HEK293 (cell line): ENCODE measurements around the gene BMP10.

Source experiments
- CTCF ChIA-PET: fragments of 350-600 bp; formaldehyde crosslinking; extraction: SDS; loops from one replicate; lab custom pipeline; 2021; ENCODE audit warnings: antibody characterized with exemption; lab: Yijun Ruan, JAX
- POLR2A ChIA-PET: fragments of 300-600 bp; formaldehyde crosslinking; extraction: SDS; loops from one replicate; lab custom pipeline; 2020; ENCODE audit warnings: antibody characterized with exemption, inconsistent platforms; lab: Yijun Ruan, JAX
- H3K27ac ChIP-seq: fragments of 200-500 bp; sonication (Bioruptor generic); 2 replicates; pipeline ENCODE4 v1.5.1; 2014; ENCODE audit warnings: low read depth, low read length, control low read depth, inconsistent platforms; ENCODE audit errors: extremely low read depth
- H3K36me3 ChIP-seq, 2 experiments: fragments of 200-500 bp in 1 of 2; sonication (Bioruptor generic) in 1 of 2; 1 replicate in 1 of 2; 2 replicates in 1 of 2; pipeline ENCODE4 v1.5.1; 2014 to 2017; ENCODE audit warnings: inconsistent platforms in 2 of 2, low read length in 2 of 2; ENCODE audit not compliant: control insufficient read depth in 2 of 2, insufficient read depth in 1 of 2
- H3K4me1 ChIP-seq: fragments of 200-500 bp; sonication (Bioruptor generic); 2 replicates; pipeline ENCODE4 v1.5.1; 2014; ENCODE audit warnings: mild to moderate bottlenecking, low read length, inconsistent platforms; ENCODE audit not compliant: control insufficient read depth, insufficient read depth
- H3K4me3 ChIP-seq: 2 replicates; pipeline ENCODE4 v1.5.1; 2011; ENCODE audit warnings: low read depth, mild to moderate bottlenecking, control low read depth, low read length, moderate library complexity
- H3K9me3 ChIP-seq: fragments of 200-500 bp; sonication (Bioruptor generic); 2 replicates; pipeline ENCODE4 v1.5.1; 2014; ENCODE audit warnings: low read depth, low read length, inconsistent platforms; ENCODE audit not compliant: control insufficient read depth, insufficient read depth
- GLI4 ChIP-seq: fragments of 450-650 bp; formaldehyde crosslinking; IDR thresholded peaks from 2 replicates; pipeline ENCODE4 v1.5.1; 2016; ENCODE audit warnings: missing biosample characterization, missing genetic modification characterization
- HOXA7 ChIP-seq: sonication (generic); formaldehyde crosslinking; IDR thresholded peaks from 2 replicates; pipeline ENCODE4 v1.8.1; 2022; ENCODE audit warnings: missing genetic modification reagents, borderline replicate concordance
- MYNN ChIP-seq: fragments of 450-650 bp; formaldehyde crosslinking; IDR thresholded peaks from 2 replicates; pipeline ENCODE4 v1.5.1; 2016; ENCODE audit warnings: missing biosample characterization, missing genetic modification characterization, borderline replicate concordance
- SP3 ChIP-seq: fragments of 450-650 bp; formaldehyde crosslinking; IDR thresholded peaks from 2 replicates; pipeline ENCODE4 v1.5.1; 2016; ENCODE audit warnings: missing biosample characterization, missing genetic modification characterization
- TCF7L2 ChIP-seq: IDR thresholded peaks from 2 replicates; pipeline ENCODE4 v1.6.1; 2011; ENCODE audit warnings: low read depth, mild to moderate bottlenecking, inconsistent platforms, low read length, moderate library complexity, borderline replicate concordance
- TRIM28 ChIP-seq: IDR thresholded peaks from 2 replicates; pipeline ENCODE4 v1.6.1; 2011; ENCODE audit warnings: low read length, control low read depth, borderline replicate concordance
- ZBTB1 ChIP-seq: fragments of 450-650 bp; formaldehyde crosslinking; IDR thresholded peaks from 2 replicates; pipeline ENCODE4 v1.5.1; 2016; ENCODE audit warnings: missing biosample characterization, missing genetic modification characterization
- ZBTB21 ChIP-seq: fragments of 450-650 bp; formaldehyde crosslinking; IDR thresholded peaks from 2 replicates; pipeline ENCODE4 v1.5.1; 2017; ENCODE audit warnings: missing biosample characterization, missing genetic modification characterization
- ZNF155 ChIP-seq: fragments of 450-650 bp; formaldehyde crosslinking; IDR thresholded peaks from 2 replicates; pipeline ENCODE4 v1.5.1; 2016; ENCODE audit warnings: missing biosample characterization, missing genetic modification characterization
- ZNF16 ChIP-seq: fragments of 450-650 bp; formaldehyde crosslinking; IDR thresholded peaks from 2 replicates; pipeline ENCODE4 v1.5.1; 2016; ENCODE audit warnings: low read depth, missing biosample characterization, missing genetic modification characterization
- ZNF2 ChIP-seq: fragments of 450-650 bp; formaldehyde crosslinking; IDR thresholded peaks from 2 replicates; pipeline ENCODE4 v1.5.1; 2016; ENCODE audit warnings: missing biosample characterization, missing genetic modification characterization
- ZNF223 ChIP-seq: fragments of 450-650 bp; formaldehyde crosslinking; IDR thresholded peaks from 2 replicates; pipeline ENCODE4 v1.5.1; 2016; ENCODE audit warnings: missing biosample characterization, missing genetic modification characterization
- ZNF239 ChIP-seq: fragments of 450-650 bp; formaldehyde crosslinking; IDR thresholded peaks from 2 replicates; pipeline ENCODE4 v1.5.1; 2016; ENCODE audit warnings: missing biosample characterization, missing genetic modification characterization
- ZNF302 ChIP-seq: fragments of 450-650 bp; formaldehyde crosslinking; IDR thresholded peaks from 2 replicates; pipeline ENCODE4 v1.5.1; 2016; ENCODE audit warnings: missing biosample characterization, missing genetic modification characterization, low read depth
- ZNF335 ChIP-seq: fragments of 450-650 bp; formaldehyde crosslinking; conservative IDR thresholded peaks from 2 replicates; pipeline ENCODE4 v1.5.1; 2016; ENCODE audit warnings: missing biosample characterization, missing genetic modification characterization
- ZNF341 ChIP-seq: fragments of 450-650 bp; formaldehyde crosslinking; IDR thresholded peaks from 2 replicates; pipeline ENCODE4; 2016; ENCODE audit warnings: low read depth, missing biosample characterization, missing genetic modification characterization
- ZNF350 ChIP-seq: fragments of 450-650 bp; formaldehyde crosslinking; IDR thresholded peaks from 2 replicates; pipeline ENCODE4 v1.5.0; 2017; ENCODE audit warnings: missing biosample characterization, mild to moderate bottlenecking, missing genetic modification characterization
- ZNF394 ChIP-seq: fragments of 450-650 bp; formaldehyde crosslinking; IDR thresholded peaks from 2 replicates; pipeline ENCODE4 v1.5.1; 2016; ENCODE audit warnings: missing biosample characterization, missing genetic modification characterization, mild to moderate bottlenecking, moderate library complexity, borderline replicate concordance
- ZNF404 ChIP-seq: fragments of 450-650 bp; formaldehyde crosslinking; IDR thresholded peaks from 2 replicates; pipeline ENCODE4 v1.5.1; 2017; ENCODE audit warnings: missing biosample characterization, missing genetic modification characterization
- ZNF48 ChIP-seq: fragments of 450-650 bp; formaldehyde crosslinking; IDR thresholded peaks from 2 replicates; pipeline ENCODE4 v1.5.1; 2016; ENCODE audit warnings: missing biosample characterization, missing genetic modification characterization
- ZNF555 ChIP-seq: fragments of 450-650 bp; formaldehyde crosslinking; conservative IDR thresholded peaks from 2 replicates; pipeline ENCODE4 v1.5.1; 2017; ENCODE audit warnings: missing biosample characterization, mild to moderate bottlenecking, missing genetic modification characterization, inconsistent platforms
- ZNF677 ChIP-seq: fragments of 450-650 bp; IDR thresholded peaks from 2 replicates; pipeline ENCODE4 v1.5.0; 2018; ENCODE audit warnings: missing biosample characterization, mild to moderate bottlenecking, missing genetic modification characterization, moderate library complexity
- ZNF768 ChIP-seq: fragments of 450-650 bp; formaldehyde crosslinking; IDR thresholded peaks from 2 replicates; pipeline ENCODE4 v1.5.1; 2018; ENCODE audit warnings: missing biosample characterization, mild to moderate bottlenecking, missing genetic modification characterization
- ZNF785 ChIP-seq: fragments of 450-650 bp; formaldehyde crosslinking; IDR thresholded peaks from 2 replicates; pipeline ENCODE4 v1.5.1; 2016; ENCODE audit warnings: missing biosample characterization, missing genetic modification characterization
- ZNF792 ChIP-seq: fragments of 450-650 bp; formaldehyde crosslinking; IDR thresholded peaks from 2 replicates; pipeline ENCODE4 v1.5.1; 2016; ENCODE audit warnings: missing biosample characterization, missing genetic modification characterization
- ZSCAN16 ChIP-seq: fragments of 450-650 bp; formaldehyde crosslinking; IDR thresholded peaks from 2 replicates; pipeline ENCODE4 v1.5.1; 2016; ENCODE audit warnings: missing biosample characterization, missing genetic modification characterization
- ZXDB ChIP-seq: fragments of 450-650 bp; formaldehyde crosslinking; IDR thresholded peaks from 2 replicates; pipeline ENCODE4 v1.5.1; 2016; ENCODE audit warnings: missing biosample characterization, missing genetic modification characterization
- TF ChIP-seq, protein P1 (sequence below): fragments of 450-650 bp; formaldehyde crosslinking; IDR thresholded peaks from 2 replicates; pipeline ENCODE4 v1.5.1; 2016; ENCODE audit warnings: missing biosample characterization, missing genetic modification characterization, low read depth

Gene BMP10

DNA sequence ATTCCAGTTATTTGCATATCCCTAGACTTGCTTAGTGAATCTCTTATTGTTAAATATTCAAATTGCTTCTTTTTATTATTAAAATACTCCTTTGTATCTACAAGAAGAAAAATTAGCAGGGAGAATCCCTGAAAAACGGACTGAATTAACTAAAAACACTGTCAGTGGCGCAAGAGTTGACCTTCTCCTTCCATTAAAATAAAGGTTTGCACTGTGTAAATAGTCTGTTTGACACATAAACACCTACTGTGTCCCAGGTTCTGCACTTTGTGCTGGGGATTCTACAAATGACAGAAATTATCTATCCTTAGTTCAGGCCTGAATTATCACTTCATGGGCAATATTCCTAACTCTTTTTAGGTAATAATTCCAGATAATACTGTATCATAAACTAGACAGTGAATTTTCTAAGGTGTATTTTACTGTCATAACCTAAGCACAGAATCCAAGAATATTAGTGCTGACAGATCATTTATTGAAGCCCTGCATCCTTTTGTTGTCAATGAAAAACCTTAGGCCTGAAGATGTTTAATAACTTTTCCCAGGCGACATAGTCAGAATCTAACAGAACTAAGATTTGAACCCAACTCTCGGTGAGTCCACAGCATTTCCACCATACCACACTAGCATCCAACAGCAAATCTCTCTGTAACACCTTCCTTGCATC, 17.0 kb upstream of the BMP10 start (continued):
- TF ChIP-seq ZBTB21 (tag by site-specific recombination): no peak
- no peak for TF ChIP-seq ZNF16 (tag by site-specific recombination)
- TF ChIP-seq SP3 (tag by site-specific recombination): no peak
- TF ChIP-seq, protein P1, sequence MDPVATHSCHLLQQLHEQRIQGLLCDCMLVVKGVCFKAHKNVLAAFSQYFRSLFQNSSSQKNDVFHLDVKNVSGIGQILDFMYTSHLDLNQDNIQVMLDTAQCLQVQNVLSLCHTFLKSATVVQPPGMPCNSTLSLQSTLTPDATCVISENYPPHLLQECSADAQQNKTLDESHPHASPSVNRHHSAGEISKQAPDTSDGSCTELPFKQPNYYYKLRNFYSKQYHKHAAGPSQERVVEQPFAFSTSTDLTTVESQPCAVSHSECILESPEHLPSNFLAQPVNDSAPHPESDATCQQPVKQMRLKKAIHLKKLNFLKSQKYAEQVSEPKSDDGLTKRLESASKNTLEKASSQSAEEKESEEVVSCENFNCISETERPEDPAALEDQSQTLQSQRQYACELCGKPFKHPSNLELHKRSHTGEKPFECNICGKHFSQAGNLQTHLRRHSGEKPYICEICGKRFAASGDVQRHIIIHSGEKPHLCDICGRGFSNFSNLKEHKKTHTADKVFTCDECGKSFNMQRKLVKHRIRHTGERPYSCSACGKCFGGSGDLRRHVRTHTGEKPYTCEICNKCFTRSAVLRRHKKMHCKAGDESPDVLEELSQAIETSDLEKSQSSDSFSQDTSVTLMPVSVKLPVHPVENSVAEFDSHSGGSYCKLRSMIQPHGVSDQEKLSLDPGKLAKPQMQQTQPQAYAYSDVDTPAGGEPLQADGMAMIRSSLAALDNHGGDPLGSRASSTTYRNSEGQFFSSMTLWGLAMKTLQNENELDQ (tag by site-specific recombination): no peak

DNA sequence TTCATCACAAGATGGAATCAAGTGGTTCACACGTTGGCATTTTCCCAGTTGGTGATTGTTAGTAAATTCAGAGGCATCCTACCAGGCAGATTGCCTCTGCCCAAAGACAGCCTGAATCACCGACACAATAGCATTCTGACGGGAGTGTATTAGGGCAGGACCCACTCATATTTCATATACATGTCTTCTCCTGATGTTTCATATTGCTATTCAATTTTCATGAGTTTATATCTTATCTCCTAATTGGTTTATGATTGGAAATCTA, 14.5 kb upstream of the BMP10 start:
- Histone ChIP-seq H3K4me1 (no peaks in the 10 kb centered on the region), H3K9me3 (no peaks in the 10 kb centered on the region), H3K36me3 (no peaks in the 10 kb centered on the region), H3K4me3 (no peak overlapping the region), H3K27ac (no peak overlapping the region)
- ChIA-PET POLR2A (no interaction called here), CTCF (interaction anchor here (0.6 kb wide), 2 partner anchors 11 to 97 kb away, joined by 3 read pairs; no protein-coding TSS in a partner anchor)
- no peak for TF ChIP-seq ZBTB1 (tag by site-specific recombination)
- no peak for TF ChIP-seq TCF7L2
- no peak for TF ChIP-seq ZNF302 (tag by site-specific recombination)
- TF ChIP-seq ZNF677: no peak
- TF ChIP-seq ZNF404 (tag by site-specific recombination): no peak
- TF ChIP-seq ZNF785 (tag by site-specific recombination): no peak
- TF ChIP-seq ZNF2 (tag by site-specific recombination): no peak
- no peak for TF ChIP-seq HOXA7 (CRISPR knock-in tag)
- no peak for TF ChIP-seq TRIM28
- no peak for TF ChIP-seq ZNF341 (tag by site-specific recombination)
- TF ChIP-seq ZNF555 (tag by site-specific recombination): no peak

DNA sequence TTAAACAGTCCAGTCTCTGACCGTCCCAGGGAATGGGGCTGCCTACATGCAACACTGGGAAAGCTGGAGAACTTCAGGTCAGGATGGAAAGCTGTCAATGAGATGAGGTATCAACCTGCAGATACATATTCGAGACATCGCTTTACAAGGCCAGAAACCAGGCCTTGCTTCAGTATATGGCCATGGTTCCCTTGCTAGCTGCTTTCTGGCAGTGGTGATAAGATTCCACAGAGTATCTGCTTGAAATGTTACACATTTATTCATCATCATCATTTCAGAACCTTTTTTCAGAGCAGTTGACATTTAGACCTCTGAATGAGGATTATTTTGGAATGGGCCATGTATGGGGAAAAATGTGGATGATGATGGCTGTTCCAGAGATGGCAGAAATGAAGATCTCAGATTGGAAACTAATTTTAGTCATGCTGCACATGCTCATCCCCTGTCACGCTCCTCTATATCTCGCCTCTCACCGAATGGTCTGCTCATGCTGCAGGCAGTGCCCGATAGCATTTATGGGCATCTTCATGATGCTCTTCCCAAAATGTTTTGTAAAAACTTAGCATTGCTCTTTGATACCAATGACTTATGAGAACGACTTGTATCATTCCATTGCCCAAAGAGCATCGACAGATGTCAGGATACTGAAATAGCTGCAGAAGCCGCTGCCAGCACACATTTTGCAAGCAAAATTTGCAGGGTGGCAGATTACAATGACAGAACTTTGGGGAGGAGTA, 14.0 kb upstream of the BMP10 start:
- ChIA-PET CTCF (interaction anchor here (0.6 to 3.0 kb wide), 8 partner anchors 12 to 1764 kb away, joined by 3 to 11 read pairs (median 3); no protein-coding TSS in a partner anchor), POLR2A (no interaction called here)
- Histone ChIP-seq H3K27ac (no peak overlapping the region), H3K36me3 (no peaks in the 10 kb centered on the region), H3K9me3 (no peaks in the 10 kb centered on the region), H3K4me3 (no peak overlapping the region), H3K4me1 (no peaks in the 10 kb centered on the region)
- no peak for TF ChIP-seq ZNF335
- TF ChIP-seq ZNF48 (tag by site-specific recombination): no peak
- TF ChIP-seq ZNF223: no peak
- TF ChIP-seq ZSCAN16: no peak
- TF ChIP-seq ZNF792 (tag by site-specific recombination): no peak
- TF ChIP-seq MYNN: no peak
- TF ChIP-seq ZNF785 (tag by site-specific recombination): no peak
- no peak for TF ChIP-seq ZNF239 (tag by site-specific recombination)
- no peak for TF ChIP-seq ZNF394
- TF ChIP-seq ZNF350 (tag by site-specific recombination): no peak
- TF ChIP-seq TCF7L2: no peak
- no peak for TF ChIP-seq ZNF155 (tag by site-specific recombination)
- TF ChIP-seq, protein P1 (tag by site-specific recombination): no peak
- no peak for TF ChIP-seq ZNF768
- TF ChIP-seq ZXDB (tag by site-specific recombination): no peak
- no peak for TF ChIP-seq GLI4 (tag by site-specific recombination)
